ENCODE data around the gene GRM8. TPM values are rescaled to one million over a fixed set of nuclear protein-coding genes. Genes with fewer than 3 reads are reported as not detected.
"Not testable (repeated sequence)": the region's sequence is repeated elsewhere in the genome, so short reads cannot be mapped to it uniquely, and the experiment has no call there.

Gene GRM8
- total RNA-seq, 1 donor from 2014 or later: not detected

DNA sequence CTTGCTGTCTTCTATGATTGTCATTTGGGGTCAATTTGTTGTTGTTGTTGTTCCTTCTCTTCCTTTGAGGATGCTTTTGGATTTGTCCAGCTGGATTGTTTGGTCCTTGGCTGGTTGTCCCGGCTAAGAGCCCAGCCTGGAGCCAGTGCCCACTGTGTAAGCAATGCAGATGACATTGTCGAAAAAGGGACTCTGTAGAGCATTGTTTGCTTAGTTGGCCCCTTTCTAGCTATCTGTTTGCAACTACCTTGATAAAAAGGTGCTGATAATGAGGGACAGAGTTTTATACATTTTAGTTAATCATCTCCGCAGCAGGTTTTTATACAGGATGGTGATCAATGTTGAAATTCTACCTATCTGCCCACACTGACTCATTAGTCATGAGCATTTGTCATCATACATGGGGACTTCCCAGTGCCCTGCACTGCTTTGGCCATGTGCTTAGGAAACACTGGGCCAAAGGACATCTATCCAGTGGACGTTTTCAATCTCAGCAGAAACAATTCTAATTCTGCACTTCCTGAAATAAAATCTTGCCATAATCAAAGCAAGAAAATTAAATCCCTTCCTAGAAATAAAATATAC, 311.9 kb downstream of the GRM8 start:
- DNase-seq (ENCODE audit: extremely low read depth, low read depth, low spot score): no peak

DNA sequence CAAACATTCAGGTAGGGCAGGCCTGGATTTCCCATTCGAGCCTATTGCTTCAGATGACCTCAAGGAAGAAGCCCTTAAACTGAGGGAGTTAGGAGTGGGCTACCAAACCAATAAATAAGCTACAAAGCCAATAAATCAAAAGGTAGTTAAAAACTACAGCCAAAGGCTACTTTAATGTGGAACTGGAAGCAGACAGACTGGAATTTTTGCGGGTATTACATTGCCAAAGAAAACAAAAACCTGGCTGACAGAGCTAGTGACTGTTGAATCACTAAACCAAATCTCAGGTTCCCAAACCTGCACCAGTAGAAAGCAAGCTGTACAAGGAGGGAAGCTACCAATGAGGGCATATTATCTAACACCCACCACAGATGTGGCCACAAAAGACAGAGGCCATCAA, 315.6 kb downstream of the GRM8 start:
- no peak for DNase-seq (ENCODE audit: extremely low read depth, low read depth, low spot score)

DNA sequence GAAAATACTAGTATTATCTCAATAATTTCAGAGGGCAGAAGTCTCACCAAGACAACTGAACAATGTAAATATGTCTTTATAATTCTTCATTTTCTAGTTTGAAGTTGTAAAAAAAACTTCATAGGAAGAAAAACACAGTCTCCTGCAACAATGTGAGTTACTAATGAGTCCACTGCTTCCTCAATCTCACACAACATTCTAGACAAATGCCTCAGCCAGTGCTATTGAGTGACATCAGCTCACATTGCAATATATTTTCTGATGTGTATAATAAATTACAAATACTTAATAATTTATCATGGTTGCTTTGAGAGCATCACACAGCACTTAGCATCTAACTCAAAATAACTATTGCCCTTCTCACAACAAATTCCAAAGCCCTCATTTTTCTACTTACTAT, 321.2 kb downstream of the GRM8 start:
- DNase-seq (ENCODE audit: extremely low read depth, low read depth, low spot score): no peak

DNA sequence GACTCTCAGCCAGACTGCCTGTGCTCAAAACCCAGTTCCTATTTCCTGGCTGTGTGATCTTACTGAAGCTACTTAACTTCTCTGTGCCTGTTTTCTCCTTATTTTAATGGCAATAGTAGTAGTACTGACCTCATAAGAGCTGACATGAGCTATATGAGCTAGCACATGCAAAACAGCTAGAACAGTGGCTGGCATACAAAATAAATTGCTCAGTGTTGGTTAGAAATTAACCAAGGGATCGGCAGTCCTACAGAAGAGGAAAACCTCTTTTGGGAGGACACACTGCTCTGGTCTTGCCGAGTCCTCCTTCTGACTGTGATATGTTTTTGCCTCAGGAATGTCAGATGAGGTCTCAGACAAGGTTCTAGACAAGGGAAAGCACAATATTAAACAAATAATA, 322.6 kb downstream of the GRM8 start:
- DNase-seq (ENCODE audit: extremely low read depth, low read depth, low spot score): no peak

DNA sequence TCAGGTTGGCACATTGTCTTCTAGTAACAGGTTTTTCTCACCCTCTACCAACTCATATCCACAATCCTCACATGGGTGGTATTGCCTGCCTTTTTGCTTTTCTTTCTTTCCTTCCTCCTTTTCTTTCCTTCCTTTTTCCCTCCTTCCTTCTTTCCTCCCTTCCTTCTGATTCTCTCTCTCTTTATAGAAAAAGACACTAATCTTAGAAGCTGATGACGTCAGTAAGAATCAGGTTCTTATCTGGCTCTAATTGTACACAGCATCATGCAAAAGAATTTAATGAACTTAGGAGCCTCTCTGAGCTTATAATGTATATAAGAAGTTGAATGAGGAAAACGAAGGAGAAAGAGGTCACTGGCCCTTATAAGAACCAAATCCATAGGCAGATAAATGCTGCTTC, 328.3 kb downstream of the GRM8 start:
- no peak for DNase-seq (ENCODE audit: extremely low read depth, low read depth, low spot score)

DNA sequence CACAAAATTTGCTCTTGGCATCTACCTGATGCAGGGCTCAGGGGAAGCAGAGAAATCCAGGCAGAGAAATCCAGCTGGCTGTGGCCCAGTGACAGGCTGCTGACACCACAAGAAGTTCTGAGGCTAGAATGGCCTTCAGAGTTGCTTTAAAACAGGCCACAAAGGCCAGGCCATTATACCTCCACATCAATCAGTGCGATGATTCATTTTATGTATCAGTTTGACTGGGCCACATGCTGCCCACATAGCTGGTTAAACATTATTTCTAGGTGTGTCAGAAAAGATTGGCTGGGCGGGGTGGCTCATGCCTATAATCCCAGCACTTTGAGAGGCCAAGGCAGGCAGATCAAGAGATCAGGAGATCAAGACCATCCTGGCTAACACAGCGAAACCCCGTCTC, 341.1 kb downstream of the GRM8 start:
- not testable (repeated sequence) for DNase-seq (ENCODE audit: extremely low read depth, low read depth, low spot score)

DNA sequence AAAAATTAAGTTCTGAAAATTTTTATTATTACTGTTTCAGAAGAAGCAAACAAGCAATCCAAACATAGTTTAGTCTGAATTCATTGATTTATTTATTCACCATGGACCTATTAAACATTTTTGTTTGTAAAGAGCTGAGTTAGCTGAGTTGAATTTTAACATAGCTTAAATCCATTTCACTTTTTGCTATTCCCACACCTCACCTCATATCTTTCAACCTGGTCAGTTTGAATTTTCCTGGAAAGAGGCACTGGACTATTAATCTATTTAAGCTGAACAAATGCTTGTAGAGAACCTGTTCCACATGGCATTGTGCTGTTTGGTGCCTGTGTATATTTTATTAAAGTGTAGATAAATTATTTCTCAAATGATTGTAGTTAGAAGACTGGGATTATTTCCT, 344.2 kb downstream of the GRM8 start:
- not testable (repeated sequence) for DNase-seq (ENCODE audit: extremely low read depth, low read depth, low spot score)

DNA sequence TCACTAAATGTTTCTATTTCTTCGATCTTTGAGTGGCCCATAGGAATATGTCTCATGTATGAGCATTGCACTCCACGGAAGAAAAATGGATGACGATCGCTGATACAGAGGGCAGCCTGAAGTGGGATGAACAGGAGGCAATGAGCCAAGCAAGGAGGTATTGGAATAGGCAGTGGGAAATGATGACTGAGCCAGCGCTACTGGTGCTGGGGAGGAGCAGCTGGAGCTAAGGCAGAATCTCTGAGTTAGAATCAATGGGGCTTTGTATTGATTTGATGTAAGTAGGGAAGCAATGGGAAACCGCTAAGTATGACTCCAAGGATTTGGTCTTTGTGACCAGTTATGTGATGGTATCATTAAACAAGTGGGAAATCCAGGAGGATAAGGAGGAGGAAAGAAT, 345.1 kb downstream of the GRM8 start:
- DNase-seq (ENCODE audit: extremely low read depth, low read depth, low spot score): not testable (repeated sequence)

DNA sequence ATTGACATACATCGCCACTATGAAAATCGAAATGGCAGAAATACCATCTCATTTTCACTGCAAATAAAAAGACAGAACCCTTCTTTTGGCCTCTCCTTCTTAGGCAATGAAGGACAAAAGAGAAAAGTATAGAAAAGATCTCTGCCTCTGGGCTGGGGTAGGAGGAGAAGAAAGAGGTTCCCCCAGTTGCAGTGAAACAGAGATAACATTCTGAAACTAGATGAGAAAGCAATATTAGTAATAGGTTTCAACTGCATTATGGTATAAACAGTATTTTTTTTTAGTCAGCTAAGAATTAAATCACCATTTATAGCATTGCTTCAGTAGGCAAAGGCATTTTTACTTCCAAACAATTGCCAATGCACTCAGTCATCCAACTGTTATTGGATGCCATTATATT, 347.5 kb downstream of the GRM8 start:
- not testable (repeated sequence) for DNase-seq (ENCODE audit: extremely low read depth, low read depth, low spot score)

DNA sequence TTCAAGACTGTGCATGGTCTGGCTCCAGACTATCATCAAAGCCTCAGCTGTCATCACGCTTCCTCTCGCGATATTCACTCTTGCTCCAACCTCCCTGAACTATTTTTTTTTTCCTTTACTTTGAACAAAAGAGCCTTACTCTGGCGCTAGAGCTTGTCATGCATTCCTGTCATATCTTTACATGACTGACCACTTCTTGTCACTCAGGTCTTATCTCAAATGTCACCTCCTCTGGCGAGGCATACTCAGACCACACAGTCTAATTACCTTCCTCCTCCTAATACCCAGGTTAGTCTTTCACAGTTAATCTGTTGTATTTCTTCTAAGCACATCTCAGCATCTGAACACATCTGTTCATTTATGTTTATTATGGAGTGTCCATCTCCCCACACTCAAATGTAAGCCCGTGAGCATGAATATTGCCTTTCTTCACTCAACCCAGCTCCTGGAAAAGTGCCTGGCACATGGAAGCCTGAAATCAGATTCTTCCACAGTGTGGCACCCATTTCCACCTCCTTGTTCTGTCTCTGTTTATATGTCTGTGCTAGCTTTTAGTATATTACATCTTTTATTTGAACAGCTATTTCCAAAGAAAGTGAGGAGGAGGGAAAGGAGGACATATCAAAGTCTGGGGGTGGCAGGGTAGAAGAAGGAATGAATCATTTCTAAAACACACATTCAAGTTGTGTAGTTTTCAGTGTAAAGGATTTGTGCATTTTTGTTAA, 351.5 kb downstream of the GRM8 start:
- DNase-seq (ENCODE audit: extremely low read depth, low read depth, low spot score): not testable (repeated sequence)

DNA sequence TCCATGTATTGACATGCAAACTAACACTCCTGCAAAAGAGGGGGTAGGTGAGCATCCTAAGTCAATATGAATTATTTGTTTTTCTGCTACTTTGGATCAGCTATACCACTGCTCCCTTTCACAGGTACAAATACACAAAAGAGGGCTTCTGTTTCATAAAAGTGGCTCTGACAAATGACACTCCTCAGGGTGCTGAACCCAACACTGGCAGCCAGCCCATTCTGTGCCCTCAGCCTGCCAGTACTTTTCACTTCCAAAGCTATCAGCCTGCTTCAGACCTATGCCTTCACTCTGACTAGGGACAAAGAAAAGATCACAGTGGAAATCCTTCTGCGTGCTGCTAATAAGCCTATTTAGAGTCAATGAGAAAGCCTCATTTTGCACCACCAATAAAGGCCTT, 364.8 kb downstream of the GRM8 start:
- DNase-seq (ENCODE audit: extremely low read depth, low read depth, low spot score): not testable (repeated sequence)

DNA sequence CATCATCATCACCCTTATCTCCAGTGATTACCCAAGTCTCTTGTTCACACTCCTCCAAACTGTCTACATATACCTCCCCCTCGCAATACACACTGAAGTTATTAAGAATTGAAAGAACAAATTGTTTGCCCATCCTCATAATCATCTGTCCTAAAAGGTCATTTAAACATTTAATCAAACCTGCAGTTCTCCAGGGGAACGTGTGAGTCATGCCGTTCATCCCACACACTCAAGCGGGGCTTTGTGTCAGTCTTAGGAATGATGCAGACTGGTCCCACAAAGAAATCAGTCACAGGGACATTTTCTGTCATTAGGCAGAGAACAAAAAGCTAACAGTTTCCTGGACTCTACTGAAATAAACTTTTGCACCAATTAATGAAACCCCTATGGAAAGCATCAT, 365.2 kb downstream of the GRM8 start:
- DNase-seq (ENCODE audit: extremely low read depth, low read depth, low spot score): not testable (repeated sequence)

DNA sequence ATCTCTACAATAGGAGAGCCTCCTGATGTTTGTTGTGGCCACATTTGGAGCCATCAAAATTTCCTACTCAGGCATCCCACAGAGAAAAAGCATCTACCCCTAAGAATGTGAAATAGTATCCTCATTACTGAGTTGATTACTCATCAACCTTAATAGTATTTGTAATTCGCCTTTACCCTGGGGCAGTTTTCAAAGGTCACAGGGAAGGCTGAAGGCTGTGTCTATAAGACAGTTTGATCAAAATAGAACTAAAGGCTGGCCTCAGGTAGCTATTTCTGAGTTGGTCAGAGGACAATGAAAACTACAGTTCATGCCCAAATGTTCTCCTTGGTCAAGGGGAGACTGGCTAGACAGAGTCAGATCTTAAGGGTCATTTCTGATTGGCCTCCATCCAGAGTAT, 370.0 kb downstream of the GRM8 start:
- not testable (repeated sequence) for DNase-seq (ENCODE audit: extremely low read depth, low read depth, low spot score)

DNA sequence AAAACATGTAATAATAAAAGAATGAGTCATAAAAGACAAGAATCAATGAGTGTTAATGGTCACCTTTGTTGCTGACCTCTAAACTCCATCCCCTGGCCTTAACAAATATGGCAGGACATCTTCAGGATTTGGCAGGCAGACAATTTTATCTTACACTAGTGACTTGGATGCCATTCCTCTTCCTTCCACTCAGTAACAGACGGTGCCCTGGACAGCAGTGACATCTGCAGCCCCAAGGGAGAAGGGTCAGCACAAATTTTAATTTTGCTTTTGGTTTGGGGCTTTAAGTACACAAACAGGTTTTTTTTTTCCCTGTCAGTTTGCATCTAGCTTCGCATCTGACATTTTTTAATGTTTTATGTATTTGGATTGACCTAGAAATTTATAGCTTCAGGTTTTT, 370.8 kb downstream of the GRM8 start:
- not testable (repeated sequence) for DNase-seq (ENCODE audit: extremely low read depth, low read depth, low spot score)

DNA sequence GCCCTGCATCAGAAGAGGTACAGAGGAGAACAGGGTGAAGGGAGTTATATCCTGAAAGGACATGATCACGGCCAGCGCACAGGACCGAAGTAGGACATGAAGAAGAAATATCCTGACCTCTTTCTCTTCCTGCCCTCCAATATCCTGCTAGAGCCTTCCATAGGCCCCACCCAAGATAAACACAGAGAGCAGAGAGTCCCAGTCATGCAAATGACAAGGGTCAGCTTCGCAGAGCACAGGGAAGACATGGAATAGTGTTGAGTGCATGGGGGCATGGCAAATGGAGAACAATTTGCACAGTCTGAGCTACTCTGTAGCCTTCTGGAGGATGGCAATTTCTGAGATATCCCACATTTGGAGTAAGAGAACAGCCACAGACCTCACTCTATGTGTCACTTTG, 371.4 kb downstream of the GRM8 start:
- DNase-seq (ENCODE audit: extremely low read depth, low read depth, low spot score): no peak

DNA sequence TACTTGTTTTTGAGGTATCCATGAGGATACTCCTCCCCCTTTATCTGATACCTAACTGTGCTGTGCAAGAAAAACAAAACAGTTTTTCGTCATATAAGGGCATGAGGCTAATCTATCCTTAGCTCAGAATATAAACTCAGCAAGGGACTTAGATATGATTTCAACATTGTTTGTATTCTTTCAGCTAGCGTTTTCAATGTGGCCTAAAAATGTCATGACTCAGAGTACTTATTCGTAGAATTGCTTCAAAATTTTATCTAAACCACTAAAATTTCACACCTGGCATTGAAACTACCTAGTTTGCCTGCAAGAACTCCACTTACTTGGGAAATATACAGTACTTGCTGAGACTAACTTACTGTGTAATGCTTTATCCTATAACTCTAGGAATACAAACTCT, 376.2 kb downstream of the GRM8 start:
- not testable (repeated sequence) for DNase-seq (ENCODE audit: extremely low read depth, low read depth, low spot score)

DNA sequence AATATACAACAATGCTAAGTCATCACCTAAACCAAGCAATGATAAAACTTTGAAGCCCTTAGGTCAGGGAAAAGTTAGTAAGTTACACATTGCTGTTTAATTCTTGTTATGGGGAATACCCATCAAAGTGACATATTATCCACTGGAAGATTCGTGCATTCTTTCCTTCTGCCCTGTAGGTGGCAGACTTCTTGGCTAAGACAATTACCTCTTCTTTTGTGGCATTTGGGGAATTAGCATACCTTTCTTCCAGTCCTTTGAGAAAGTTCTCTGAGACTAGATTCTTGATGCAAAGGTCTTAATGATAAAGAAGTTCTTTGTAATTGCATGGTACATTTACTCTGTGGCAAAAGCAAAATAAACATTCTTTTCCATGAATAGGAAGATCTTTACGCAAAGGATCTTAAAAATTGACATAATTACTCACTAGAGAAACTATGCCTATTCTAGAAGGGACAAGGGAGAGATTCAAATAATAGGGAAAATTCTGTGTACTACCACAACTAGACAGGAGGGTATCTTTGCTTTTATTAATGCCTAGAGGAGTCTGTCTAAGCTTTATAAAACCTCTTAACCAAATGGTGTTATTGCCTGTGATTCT, 395.9 kb downstream of the GRM8 start:
- no peak for DNase-seq (ENCODE audit: extremely low read depth, low read depth, low spot score)

DNA sequence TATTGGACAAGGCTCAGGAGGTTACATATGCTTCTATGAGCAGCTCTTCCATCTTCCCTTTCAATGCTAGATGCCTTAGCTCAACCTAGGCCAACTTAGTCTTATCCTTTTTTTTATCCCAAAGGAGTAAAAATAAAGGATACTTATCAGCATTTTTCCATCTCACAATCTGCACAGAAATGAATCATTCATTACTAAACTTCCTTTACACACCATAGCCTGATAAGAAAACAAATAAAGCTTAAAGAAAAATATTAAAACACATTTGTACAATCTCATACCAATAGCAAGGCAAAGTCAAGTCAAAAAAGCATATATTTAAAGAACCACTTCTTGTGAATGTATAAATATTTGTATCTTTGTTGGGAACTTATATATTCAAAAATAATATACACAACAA, 407.4 kb downstream of the GRM8 start:
- DNase-seq (ENCODE audit: extremely low read depth, low read depth, low spot score): no peak

DNA sequence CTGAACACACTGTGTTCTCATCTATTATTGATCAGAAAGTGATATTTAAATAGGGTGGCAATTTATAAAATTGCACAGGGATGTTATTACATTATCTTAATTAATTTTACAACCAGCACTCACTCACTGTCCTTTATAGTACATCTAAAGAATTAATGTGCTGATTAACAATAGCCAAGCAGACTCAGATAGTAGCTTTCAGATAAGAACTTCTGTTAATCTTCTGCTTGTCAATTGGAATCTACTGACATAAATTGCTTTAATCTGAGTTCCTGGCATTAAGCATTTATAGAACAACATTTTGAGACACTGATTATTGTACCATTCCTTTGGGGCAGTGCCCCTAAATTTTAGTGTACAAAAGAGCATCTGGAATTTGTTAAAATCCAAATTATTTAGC, 408.9 kb downstream of the GRM8 start:
- no peak for DNase-seq (ENCODE audit: extremely low read depth, low read depth, low spot score)

DNA sequence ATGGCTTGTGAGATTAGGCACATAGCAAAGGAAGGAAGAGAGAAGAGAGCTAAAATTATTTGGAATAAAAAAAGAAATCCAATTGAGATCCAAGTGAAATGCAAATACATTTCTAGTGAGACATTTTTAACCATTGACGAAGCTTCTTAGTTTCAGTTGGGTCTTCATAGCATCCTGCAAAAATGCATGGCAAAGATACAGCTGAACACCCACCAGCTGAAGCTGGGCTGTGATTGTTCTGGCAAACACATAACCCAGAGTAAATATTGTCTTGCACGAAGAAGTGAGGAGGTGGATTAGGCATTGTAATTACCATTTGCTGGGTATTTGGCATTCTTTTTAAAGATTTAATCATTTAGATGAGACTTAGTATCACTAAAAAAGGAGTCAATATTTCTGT, 409.4 kb downstream of the GRM8 start:
- DNase-seq (ENCODE audit: extremely low read depth, low read depth, low spot score): no peak

DNA sequence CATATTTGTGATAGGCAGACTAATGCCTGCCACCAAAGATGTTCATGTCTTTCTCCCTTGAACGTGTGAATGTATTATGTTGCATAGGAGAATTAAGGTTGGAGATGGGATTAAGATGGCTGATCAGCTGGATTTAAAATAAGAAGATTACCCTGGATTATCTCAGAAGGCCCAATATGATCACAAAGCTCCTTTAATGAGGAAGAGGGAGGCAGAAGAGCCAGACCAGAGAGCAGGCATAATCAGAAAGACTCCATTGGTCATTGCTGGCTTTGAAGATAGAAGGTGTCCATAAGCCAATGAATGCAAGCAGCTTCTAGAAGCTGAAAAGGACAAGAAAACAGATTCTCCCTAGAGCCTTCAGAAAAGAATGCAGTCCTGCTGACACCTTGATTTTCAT, 410.3 kb downstream of the GRM8 start:
- DNase-seq (ENCODE audit: extremely low read depth, low read depth, low spot score): no peak

DNA sequence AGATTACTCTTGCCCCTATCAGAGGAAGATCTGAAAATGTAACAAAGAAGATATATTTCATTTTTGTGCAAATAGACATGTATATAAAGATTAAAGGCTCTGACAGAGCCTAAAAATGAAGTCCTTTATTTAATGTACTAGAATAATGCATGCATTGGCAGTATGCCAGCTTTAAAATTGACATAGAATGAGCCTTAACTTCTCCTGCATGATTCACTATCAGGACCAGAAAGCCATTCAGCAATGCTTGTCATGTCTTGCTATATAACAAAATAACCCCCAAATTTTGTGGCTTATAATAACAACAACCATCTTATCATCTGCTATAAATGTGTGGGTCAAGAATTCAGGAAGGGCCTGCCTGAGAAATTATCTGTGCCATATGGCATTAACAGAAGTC, 411.9 kb downstream of the GRM8 start:
- DNase-seq (ENCODE audit: extremely low read depth, low read depth, low spot score): no peak

All from glomerular endothelial cell (primary cell).